Loucy (cell line): ENCODE data around the gene UBXN6.

Experiments used
- CTCF ChIP-seq: fragments of 200-600 bp; sonication (generic); conservative IDR thresholded peaks from 2 replicates; pipeline ENCODE4 v1.5.1; 2014; ENCODE audit warnings: mild to moderate bottlenecking, antibody characterized with exemption, low read length
- EZH2phosphoT487 ChIP-seq: fragments of 200-600 bp; IDR thresholded peaks from 2 replicates; pipeline ENCODE4 v1.6.1; 2018; ENCODE audit warnings: antibody characterized with exemption, mild to moderate bottlenecking, moderate library complexity, borderline replicate concordance

DNA sequence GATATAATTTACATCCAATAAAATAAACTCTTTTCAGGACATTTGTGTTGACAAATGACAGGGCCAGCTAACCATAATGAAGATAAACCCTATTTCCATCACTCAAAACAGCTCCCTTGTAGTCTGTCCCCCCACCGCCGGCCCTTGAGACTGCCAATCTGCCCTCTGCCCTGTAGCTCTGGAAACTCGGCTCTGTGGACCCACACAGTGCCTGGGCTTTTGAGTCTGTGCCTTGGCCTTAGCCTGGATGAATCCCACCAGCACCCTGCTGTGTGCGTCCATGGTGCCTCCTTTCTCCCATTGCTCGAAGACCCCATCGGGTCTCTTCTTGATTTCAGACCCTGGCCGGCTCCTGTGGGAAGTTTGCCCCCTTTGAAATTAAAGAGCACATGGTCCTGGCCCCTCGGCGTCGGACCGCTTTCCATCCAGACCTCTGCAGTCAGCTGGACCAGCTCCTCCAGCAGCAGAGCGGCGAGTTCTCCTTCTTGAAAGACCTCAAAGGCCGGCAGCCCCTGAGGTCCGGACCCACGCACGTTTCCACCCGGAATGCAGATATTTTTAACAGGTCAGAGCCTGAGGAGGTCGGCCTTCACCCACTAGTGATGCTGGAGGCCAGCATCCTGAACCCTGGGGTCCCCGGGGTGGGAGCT, 29.1 kb downstream of the UBXN6 start:
- TF ChIP-seq CTCF (no peak), EZH2phosphoT487 (no peak)
